ENCODE data around the gene CENPQ.

DNA sequence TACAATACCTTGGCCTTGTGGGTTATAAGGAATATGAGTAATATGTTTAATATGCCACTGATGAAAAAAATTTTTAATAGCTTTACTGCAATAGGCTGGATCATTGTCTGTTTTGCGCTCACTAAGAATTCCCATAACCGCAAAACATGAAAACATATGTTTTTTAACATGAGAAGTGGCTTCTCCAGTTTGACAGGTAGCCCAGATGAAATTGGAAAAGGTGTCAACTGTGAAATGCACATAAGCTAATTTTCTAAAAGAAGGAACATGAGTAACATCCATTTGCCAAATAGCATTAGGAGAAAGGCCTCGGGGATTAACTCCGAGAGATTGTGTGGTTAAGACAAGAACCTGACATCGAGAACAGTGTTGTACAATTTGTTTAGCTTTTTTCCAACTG, 41.5 kb downstream of the CENPQ start:
- TF ChIP-seq, protein P1, sequence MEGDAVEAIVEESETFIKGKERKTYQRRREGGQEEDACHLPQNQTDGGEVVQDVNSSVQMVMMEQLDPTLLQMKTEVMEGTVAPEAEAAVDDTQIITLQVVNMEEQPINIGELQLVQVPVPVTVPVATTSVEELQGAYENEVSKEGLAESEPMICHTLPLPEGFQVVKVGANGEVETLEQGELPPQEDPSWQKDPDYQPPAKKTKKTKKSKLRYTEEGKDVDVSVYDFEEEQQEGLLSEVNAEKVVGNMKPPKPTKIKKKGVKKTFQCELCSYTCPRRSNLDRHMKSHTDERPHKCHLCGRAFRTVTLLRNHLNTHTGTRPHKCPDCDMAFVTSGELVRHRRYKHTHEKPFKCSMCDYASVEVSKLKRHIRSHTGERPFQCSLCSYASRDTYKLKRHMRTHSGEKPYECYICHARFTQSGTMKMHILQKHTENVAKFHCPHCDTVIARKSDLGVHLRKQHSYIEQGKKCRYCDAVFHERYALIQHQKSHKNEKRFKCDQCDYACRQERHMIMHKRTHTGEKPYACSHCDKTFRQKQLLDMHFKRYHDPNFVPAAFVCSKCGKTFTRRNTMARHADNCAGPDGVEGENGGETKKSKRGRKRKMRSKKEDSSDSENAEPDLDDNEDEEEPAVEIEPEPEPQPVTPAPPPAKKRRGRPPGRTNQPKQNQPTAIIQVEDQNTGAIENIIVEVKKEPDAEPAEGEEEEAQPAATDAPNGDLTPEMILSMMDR (IDR thresholded peaks at IDR 0.05; ENCODE audit: control extremely low read depth in 1 of 3, insufficient read depth in 1 of 3, low read depth in 1 of 3, low read length in 3 of 3), result no peak
- no peak for TF ChIP-seq POLR2A (IDR thresholded peaks at IDR 0.05; ENCODE audit: control extremely low read depth in 1 of 2, low read depth in 2 of 2, low read length in 2 of 2)
- TF ChIP-seq CHD2 (IDR thresholded peaks at IDR 0.05; ENCODE audit: low read length), result no peak
- TF ChIP-seq SRF (IDR thresholded peaks at IDR 0.05; ENCODE audit: low read depth, low read length), result no peak
- TF ChIP-seq, protein P2, sequence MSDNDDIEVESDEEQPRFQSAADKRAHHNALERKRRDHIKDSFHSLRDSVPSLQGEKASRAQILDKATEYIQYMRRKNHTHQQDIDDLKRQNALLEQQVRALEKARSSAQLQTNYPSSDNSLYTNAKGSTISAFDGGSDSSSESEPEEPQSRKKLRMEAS (IDR thresholded peaks at IDR 0.05), result no peak
- no peak for TF ChIP-seq TBP (IDR thresholded peaks at IDR 0.05; ENCODE audit: low read depth, low read length)
- no peak for TF ChIP-seq KDM5A (IDR thresholded peaks at IDR 0.05; ENCODE audit: low read length)
- no peak for TF ChIP-seq SP2 (IDR thresholded peaks at IDR 0.05; ENCODE audit: low read length)
- no peak for TF ChIP-seq TEAD4 (IDR thresholded peaks at IDR 0.05; ENCODE audit: low read depth, low read length)
- no peak for TF ChIP-seq ZNF274 (IDR thresholded peaks at IDR 0.05; ENCODE audit: borderline replicate concordance, extremely low read depth, low read length)
- TF ChIP-seq CBX8 (IDR thresholded peaks at IDR 0.05; ENCODE audit: borderline replicate concordance, low read depth, low read length), result no peak
- TF ChIP-seq CREB1 (IDR thresholded peaks at IDR 0.05), result no peak
- TF ChIP-seq JUND (IDR thresholded peaks at IDR 0.05; ENCODE audit: low read length), result no peak
- TF ChIP-seq YY1 (IDR thresholded peaks at IDR 0.05; ENCODE audit: low read depth, low read length), result no peak

Measured in H1 (cell line).